K562 (cell line): ENCODE results near the gene ZNF646. TPM values are rescaled to one million over a fixed set of nuclear protein-coding genes. Genes with fewer than 3 reads are reported as not detected.

Experiments
- BCOR ChIP-seq: fragments of 450-650 bp; IDR thresholded peaks from 2 replicates; pipeline ENCODE4 v1.6.1; 2016
- CLOCK ChIP-seq: fragments of 250-450 bp; sonication (Bioruptor Pico); IDR thresholded peaks from 2 replicates; pipeline ENCODE4 v1.4.0; 2020; ENCODE audit warnings: mild to moderate bottlenecking, moderate library complexity, borderline replicate concordance
- FOXP4 ChIP-seq: sonication (generic); formaldehyde crosslinking; IDR thresholded peaks from 2 replicates; pipeline ENCODE4 v1.8.0; 2022; ENCODE audit warnings: mild to moderate bottlenecking, missing genetic modification reagents, borderline replicate concordance
- HSF4 ChIP-seq: fragments of 250-450 bp; sonication (Bioruptor Pico); IDR thresholded peaks from 2 replicates; pipeline ENCODE4 v2.1.2; 2022; ENCODE audit warnings: mild to moderate bottlenecking, moderate library complexity, borderline replicate concordance
- MAFK ChIP-seq: IDR thresholded peaks from 2 replicates; pipeline ENCODE4 v1.6.1; 2011; ENCODE audit warnings: low read length, improper control_type of control experiment
- MCM5 ChIP-seq: fragments of 450-650 bp; IDR thresholded peaks from 2 replicates; pipeline ENCODE4 v1.6.1; 2016; ENCODE audit warnings: low read depth
- NR1H2 ChIP-seq: sonication (generic); formaldehyde crosslinking; IDR thresholded peaks from 2 replicates; pipeline ENCODE4 v1.4.0; 2020; ENCODE audit warnings: mild to moderate bottlenecking, missing genetic modification reagents
- PHTF2 ChIP-seq: fragments of 250-450 bp; sonication (Bioruptor Pico); IDR thresholded peaks from 2 replicates; pipeline ENCODE4 v1.5.0; 2021; ENCODE audit warnings: mild to moderate bottlenecking
- PTRF ChIP-seq: fragments of 450-650 bp; IDR thresholded peaks from 2 replicates; pipeline ENCODE4 v1.6.1; 2016; ENCODE audit warnings: mild to moderate bottlenecking, missing genetic modification characterization, missing compliant biosample characterization
- SNAPC5 ChIP-seq: fragments of 250-450 bp; sonication (Bioruptor Pico); IDR thresholded peaks from 2 replicates; pipeline ENCODE4 v1.8.0; 2021; ENCODE audit warnings: moderate library complexity, mild to moderate bottlenecking, inconsistent platforms
- SP1 ChIP-seq: sonication (generic); formaldehyde crosslinking; IDR thresholded peaks from 2 replicates; pipeline ENCODE4 v1.8.1; 2022; ENCODE audit warnings: mild to moderate bottlenecking, missing genetic modification reagents
- TAF7 ChIP-seq: fragments of 450-650 bp; IDR thresholded peaks from 2 replicates; pipeline ENCODE4 v1.6.1; 2016; ENCODE audit warnings: missing genetic modification characterization, missing compliant biosample characterization
- TCF7 ChIP-seq: sonication (generic); IDR thresholded peaks from 2 replicates; pipeline ENCODE4 v1.6.1; 2016; ENCODE audit warnings: antibody characterized with exemption, borderline replicate concordance
- ZBTB12 ChIP-seq: fragments of 250-450 bp; sonication (Bioruptor Pico); IDR thresholded peaks from 2 replicates; pipeline ENCODE4 v1.4.0; 2020
- ZBTB8A ChIP-seq: fragments of 450-650 bp; IDR thresholded peaks from 2 replicates; pipeline ENCODE4 v1.6.1; 2018; ENCODE audit warnings: mild to moderate bottlenecking, moderate library complexity; ENCODE audit not compliant: partially characterized antibody
- ZNF232 ChIP-seq: sonication (generic); formaldehyde crosslinking; IDR thresholded peaks from 2 replicates; pipeline ENCODE4 v1.8.0; 2022; ENCODE audit warnings: mild to moderate bottlenecking, missing genetic modification reagents
- ZNF507 ChIP-seq: conservative IDR thresholded peaks from 2 replicates; pipeline ENCODE4 v1.6.1; 2017; ENCODE audit warnings: missing genetic modification characterization, missing compliant biosample characterization
- polyA plus RNA-seq, 8 experiments: library from polyadenylated mRNA; depleted of rRNA in 4 of 8; stranded (reverse) in 5 of 8; unstranded in 3 of 8; fragments of >200 nt; fragmentation: Nextera tagmentation in 2 of 8; fragmentation: Illumina TruSeq in 1 of 8; extraction: Ambion mirVana in 2 of 8; extraction: Trizol in 1 of 8; gene quantifications; 2 replicates each; pipeline versions ENCODE4 v1.2.1 to v1.2.3, GENCODE V29; 2011 to 2014; ENCODE audit warnings: inconsistent platforms in 1 of 8, missing spikeins in 1 of 8
- total RNA-seq, 7 experiments: library from RNA; depleted of rRNA in 6 of 7; stranded (reverse); fragments of >200 nt in 6 of 7; fragmentation: Illumina TruSeq in 2 of 7; extraction: Trizol in 2 of 7; gene quantifications; 2 replicates each; pipeline versions ENCODE4 v1.2.1 to v1.2.3, GENCODE V29; 2011 to 2021; ENCODE audit warnings: low replicate concordance in 1 of 7
- TF ChIP-seq, protein P1 (sequence below): fragments of 450-650 bp; formaldehyde crosslinking; IDR thresholded peaks from 2 replicates; pipeline ENCODE4 v1.4.0; 2022; ENCODE audit warnings: mild to moderate bottlenecking, moderate library complexity
- TF ChIP-seq, protein P2 (sequence below): fragments of 450-650 bp; IDR thresholded peaks from 2 replicates; pipeline ENCODE4 v1.6.1; 2017; ENCODE audit warnings: mild to moderate bottlenecking, moderate library complexity

ZNF646 gene
- total and polyA plus RNA-seq, 9 of the 15 experiments (the other 6 are each of a cell fraction or from before 2014, with no cell fraction given) = 0.08 to 20.6 (median 8.0) TPM

DNA sequence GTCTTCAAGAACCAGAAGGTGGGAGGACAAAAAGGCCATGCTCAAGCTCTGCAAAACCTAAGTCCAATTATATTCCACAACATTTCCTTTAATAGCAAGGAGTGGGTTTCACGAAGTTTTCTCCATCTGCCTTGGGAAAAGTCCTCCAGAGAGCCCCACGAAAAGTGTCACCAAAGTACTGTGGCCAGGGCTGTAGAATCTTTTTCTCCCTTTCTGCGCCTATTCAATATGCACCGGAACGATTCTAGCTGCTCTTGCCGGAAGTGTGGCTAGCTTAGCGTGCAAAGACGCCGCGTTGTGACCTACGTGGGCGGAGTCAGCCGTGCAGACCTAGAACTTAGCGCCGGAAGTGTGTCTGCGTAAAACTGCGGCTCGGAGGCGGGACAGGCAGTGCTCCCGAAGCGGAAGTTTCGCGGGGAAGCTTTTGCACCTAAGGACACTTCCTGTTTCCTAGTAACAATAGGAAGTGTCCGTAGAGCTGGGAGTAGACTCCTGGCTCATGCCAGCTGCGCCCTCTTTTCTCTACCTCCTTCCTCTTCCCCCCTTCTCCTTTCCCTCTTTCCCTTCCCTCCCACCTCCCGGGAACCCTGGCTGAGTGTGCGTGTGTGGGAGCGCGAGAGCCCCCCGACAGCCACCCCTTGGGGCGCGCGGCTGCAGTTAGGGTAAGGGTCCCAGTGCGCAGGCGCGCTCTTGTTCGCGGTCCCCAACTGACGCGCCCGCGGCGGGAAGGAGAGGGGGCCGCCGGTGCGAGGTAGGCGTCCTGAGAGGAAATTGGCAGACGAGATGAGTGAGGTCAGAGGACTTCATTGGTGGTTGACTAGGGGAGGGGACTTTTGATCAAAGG, at the start of gene ZNF646, which contains the start of gene ZNF668 (continued):
- TF ChIP-seq CLOCK (CRISPR knock-in tag) = no peak
- no peak for TF ChIP-seq TCF7
- TF ChIP-seq HSF4 (CRISPR knock-in tag) = no peak
- peak; percentile 87 for TF ChIP-seq ZBTB12 (CRISPR knock-in tag)
- peak; percentile 56; the same call in 1 of the 2 replicates for TF ChIP-seq FOXP4 (CRISPR knock-in tag)
- peak; percentile 77 for TF ChIP-seq TAF7 (tag)
- no peak for TF ChIP-seq ZNF507 (tag)
- no peak for TF ChIP-seq NR1H2 (CRISPR knock-in tag)
- TF ChIP-seq, protein P1, sequence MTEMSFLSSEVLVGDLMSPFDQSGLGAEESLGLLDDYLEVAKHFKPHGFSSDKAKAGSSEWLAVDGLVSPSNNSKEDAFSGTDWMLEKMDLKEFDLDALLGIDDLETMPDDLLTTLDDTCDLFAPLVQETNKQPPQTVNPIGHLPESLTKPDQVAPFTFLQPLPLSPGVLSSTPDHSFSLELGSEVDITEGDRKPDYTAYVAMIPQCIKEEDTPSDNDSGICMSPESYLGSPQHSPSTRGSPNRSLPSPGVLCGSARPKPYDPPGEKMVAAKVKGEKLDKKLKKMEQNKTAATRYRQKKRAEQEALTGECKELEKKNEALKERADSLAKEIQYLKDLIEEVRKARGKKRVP (CRISPR knock-in tag) = no peak
- no peak for TF ChIP-seq ZNF232 (CRISPR knock-in tag)
- no peak for TF ChIP-seq MCM5
- TF ChIP-seq ZBTB8A = no peak
- TF ChIP-seq PHTF2 = no peak
- no peak for TF ChIP-seq SNAPC5 (CRISPR knock-in tag)
- TF ChIP-seq SP1 (CRISPR knock-in tag) = peak; percentile 96
- TF ChIP-seq, protein P2, sequence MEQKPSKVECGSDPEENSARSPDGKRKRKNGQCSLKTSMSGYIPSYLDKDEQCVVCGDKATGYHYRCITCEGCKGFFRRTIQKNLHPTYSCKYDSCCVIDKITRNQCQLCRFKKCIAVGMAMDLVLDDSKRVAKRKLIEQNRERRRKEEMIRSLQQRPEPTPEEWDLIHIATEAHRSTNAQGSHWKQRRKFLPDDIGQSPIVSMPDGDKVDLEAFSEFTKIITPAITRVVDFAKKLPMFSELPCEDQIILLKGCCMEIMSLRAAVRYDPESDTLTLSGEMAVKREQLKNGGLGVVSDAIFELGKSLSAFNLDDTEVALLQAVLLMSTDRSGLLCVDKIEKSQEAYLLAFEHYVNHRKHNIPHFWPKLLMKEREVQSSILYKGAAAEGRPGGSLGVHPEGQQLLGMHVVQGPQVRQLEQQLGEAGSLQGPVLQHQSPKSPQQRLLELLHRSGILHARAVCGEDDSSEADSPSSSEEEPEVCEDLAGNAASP = no peak
- TF ChIP-seq BCOR = peak; percentile 27; the same call in 1 of the 2 replicates
- TF ChIP-seq MAFK = no peak
- TF ChIP-seq PTRF (tag) = no peak
